ENCODE data around the gene EPHA5. TPM values are rescaled to one million over a fixed set of nuclear protein-coding genes. Genes with fewer than 3 reads are reported as not detected.

EPHA5 gene
- total RNA-seq, 1 experiment from 2014 or later = not detected

GRCh38 chr4:65671372-65671771 is 1.1 kb upstream of the EPHA5 start:
- Mint-ChIP-seq H3K27ac (no peak overlapping the region), H3K36me3 (ENCODE audit: insufficient read depth in 1 of 3, low read depth in 3 of 3) (no peaks in the 10 kb centered on the region), H3K4me3 (peak overlapping the region in 1 of 2 experiments; percentile 78; a peak in 3 of 5 replicates), H3K27me3 (ENCODE audit: low read depth) (peaks cover 74% of the 10 kb centered on the region), H3K4me1 (peaks cover 34 to 37% of the 10 kb centered on the region in 2 experiments), H3K9me3 (no peaks in the 10 kb centered on the region; a peak in 2 of 5 replicates)
- H3K4me2 ChIP-seq (ENCODE audit: insufficient read depth, insufficient read length, low read length) = no peak overlapping the region
- no peak overlapping the region for H2AFZ ChIP-seq (ENCODE audit: low read length)
- no peak overlapping the region for H2BK15ac ChIP-seq (ENCODE audit: low read depth, low read length)
- no peak for DNase-seq
- H3K9me3 ChIP-seq (ENCODE audit: control insufficient read depth, low read depth, low read length) = no peaks in the 10 kb centered on the region
- no peaks in the 10 kb centered on the region for H3K79me1 ChIP-seq (ENCODE audit: insufficient read depth, low read depth, low read length, poor library complexity, severe bottlenecking)
- peaks cover 26% of the 10 kb centered on the region for H3K27me3 ChIP-seq (ENCODE audit: insufficient read depth, low read length)
- no peak overlapping the region for H3K18ac ChIP-seq (ENCODE audit: insufficient read length, low read depth, low read length)
- H3K79me2 ChIP-seq (ENCODE audit: insufficient read depth, low read length) = no peaks in the 10 kb centered on the region
- H3K27ac ChIP-seq (ENCODE audit: insufficient read length, low read depth, low read length) = no peak overlapping the region
- peaks cover 5% of the 10 kb centered on the region; the same call in 1 of the 2 replicates for H3K4me1 ChIP-seq (ENCODE audit: insufficient read depth, low read length)
- H3K23me2 ChIP-seq (ENCODE audit: insufficient read length, low read depth, low read length, poor library complexity, severe bottlenecking) = peaks cover 18% of the 10 kb centered on the region
- H3K14ac ChIP-seq (ENCODE audit: insufficient read depth, low read length) = no peak overlapping the region
- H3K23ac ChIP-seq (ENCODE audit: insufficient read length, low read depth, low read length) = no peak overlapping the region
- no peak overlapping the region for H2BK120ac ChIP-seq (ENCODE audit: low read depth, low read length, poor library complexity, severe bottlenecking)
- no peak overlapping the region for H3K9ac ChIP-seq (ENCODE audit: extremely low read depth, insufficient read length, low read length)
- no peak overlapping the region for H3T11ph ChIP-seq (ENCODE audit: low read length)
- no peak overlapping the region for H2BK12ac ChIP-seq (ENCODE audit: insufficient read length, low read depth, low read length)
- H3K56ac ChIP-seq (ENCODE audit: insufficient read length, low read depth, low read length) = no peak overlapping the region
- H2BK20ac ChIP-seq (ENCODE audit: low read depth, low read length, poor library complexity, severe bottlenecking) = no peak overlapping the region
- H4K20me1 ChIP-seq (ENCODE audit: control insufficient read depth, insufficient read depth, insufficient read length) = no peaks in the 10 kb centered on the region
- H2AK5ac ChIP-seq (ENCODE audit: insufficient read length, low read length) = no peak overlapping the region
- no peak overlapping the region for H4K91ac ChIP-seq (ENCODE audit: insufficient read length, low read depth, low read length)
- no peak overlapping the region for H2BK5ac ChIP-seq (ENCODE audit: insufficient read length, low read length)
- WGBS (ENCODE audit: extremely low coverage, insufficient read length, low lambda C conversion rate) = no CpG with 5 or more reads among the region's 2 CpGs
- no peak overlapping the region for H4K5ac ChIP-seq (ENCODE audit: insufficient read length, low read depth, low read length)
- TF ChIP-seq, protein P1, sequence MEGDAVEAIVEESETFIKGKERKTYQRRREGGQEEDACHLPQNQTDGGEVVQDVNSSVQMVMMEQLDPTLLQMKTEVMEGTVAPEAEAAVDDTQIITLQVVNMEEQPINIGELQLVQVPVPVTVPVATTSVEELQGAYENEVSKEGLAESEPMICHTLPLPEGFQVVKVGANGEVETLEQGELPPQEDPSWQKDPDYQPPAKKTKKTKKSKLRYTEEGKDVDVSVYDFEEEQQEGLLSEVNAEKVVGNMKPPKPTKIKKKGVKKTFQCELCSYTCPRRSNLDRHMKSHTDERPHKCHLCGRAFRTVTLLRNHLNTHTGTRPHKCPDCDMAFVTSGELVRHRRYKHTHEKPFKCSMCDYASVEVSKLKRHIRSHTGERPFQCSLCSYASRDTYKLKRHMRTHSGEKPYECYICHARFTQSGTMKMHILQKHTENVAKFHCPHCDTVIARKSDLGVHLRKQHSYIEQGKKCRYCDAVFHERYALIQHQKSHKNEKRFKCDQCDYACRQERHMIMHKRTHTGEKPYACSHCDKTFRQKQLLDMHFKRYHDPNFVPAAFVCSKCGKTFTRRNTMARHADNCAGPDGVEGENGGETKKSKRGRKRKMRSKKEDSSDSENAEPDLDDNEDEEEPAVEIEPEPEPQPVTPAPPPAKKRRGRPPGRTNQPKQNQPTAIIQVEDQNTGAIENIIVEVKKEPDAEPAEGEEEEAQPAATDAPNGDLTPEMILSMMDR (conservative IDR thresholded peaks at IDR 0.05) = no peak
- H4K8ac ChIP-seq (replicated peaks; ENCODE audit: insufficient read length, low read depth, low read length) = no peak overlapping the region
- no peak overlapping the region for H3K4ac ChIP-seq (ENCODE audit: low read depth, low read length)
